SU-DHL-6 (cell line): ENCODE measurements around the gene SIX4.

Experiments
- CTCF ChIP-seq: fragments of 200-600 bp; sonication (generic); IDR thresholded peaks from one replicate; pipeline ENCODE4 v1.5.1; 2017; ENCODE audit warnings: antibody characterized with exemption, mild to moderate bottlenecking, low read length, moderate library complexity; ENCODE audit not compliant: insufficient read depth, poor library complexity, severe bottlenecking
- EZH2phosphoT487 ChIP-seq: fragments of 200-600 bp; sonication (generic), shearing (Covaris generic); conservative IDR thresholded peaks from 2 replicates; pipeline ENCODE4 v1.6.1; 2018; ENCODE audit warnings: mild to moderate bottlenecking, antibody characterized with exemption, low read length, moderate library complexity, mixed read lengths

DNA sequence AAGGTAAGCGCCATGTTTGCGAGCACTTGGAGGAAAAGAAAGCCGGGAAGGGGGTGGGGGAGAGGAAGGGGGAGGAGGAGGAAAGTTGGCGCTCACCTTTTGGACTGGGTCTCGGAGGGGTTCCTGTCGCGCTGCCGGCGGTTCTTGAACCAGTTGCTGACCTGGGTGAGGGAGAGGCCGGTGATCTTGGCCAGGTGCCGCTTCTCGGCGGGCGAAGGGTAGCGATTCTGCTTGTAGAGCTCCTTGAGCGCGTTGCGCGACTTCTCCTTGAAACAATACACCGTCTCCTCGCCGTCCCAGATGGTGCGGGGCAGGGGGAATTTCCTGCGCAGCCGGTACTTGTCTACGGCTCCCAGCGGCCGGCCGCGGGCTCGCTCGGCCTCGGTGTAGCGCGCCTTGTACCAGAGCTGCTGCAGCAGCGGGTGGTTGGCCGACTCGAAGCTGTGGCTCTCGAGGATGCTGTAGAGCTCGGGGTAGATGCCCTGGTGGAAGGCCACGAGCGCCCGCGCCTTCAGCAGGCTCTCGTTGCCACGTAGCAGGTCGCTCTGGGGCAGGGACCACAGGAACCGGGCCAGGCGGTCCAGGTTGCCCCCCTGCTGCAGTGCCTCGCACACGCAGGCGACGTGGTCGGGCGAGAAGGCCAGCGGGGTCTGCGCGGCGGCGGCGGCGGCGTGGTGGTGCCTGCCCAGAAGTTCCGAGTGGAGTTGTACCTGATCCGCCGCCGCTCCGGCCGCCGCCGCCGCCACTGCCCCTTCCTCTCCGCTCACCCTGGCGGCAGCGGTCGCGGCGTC lies 840 bp downstream of the SIX4 start:
- TF ChIP-seq CTCF (no peak), EZH2phosphoT487 (no peak)
